ENCODE results near the gene KIAA1671.
A peak's percentile ranks its signal among the peaks of the same experiment; 100 is the strongest.
"Not testable (repeated sequence)": the region's sequence is repeated elsewhere in the genome, so short reads cannot be mapped to it uniquely, and the experiment has no call there.

KIAA1671 gene

GRCh38 chr22:25235547-25236290 is 283.2 kb downstream of the KIAA1671 start:
- DNase-seq (ENCODE audit: low read depth), result peak; percentile 45

GRCh38 chr22:25236417-25236816 is 283.9 kb downstream of the KIAA1671 start:
- DNase-seq (ENCODE audit: low read depth), result no peak

GRCh38 chr22:25237503-25237902 is 285.0 kb downstream of the KIAA1671 start:
- DNase-seq (ENCODE audit: low read depth), result no peak

GRCh38 chr22:25238058-25238457 is 285.5 kb downstream of the KIAA1671 start:
- not testable (repeated sequence) for DNase-seq (ENCODE audit: low read depth)
